MM.1S (cell line): ENCODE measurements around the gene DAAM1.

Experiments
- DNase-seq: peaks from one replicate; pipeline ENCODE4 v3.0.0-alpha.2; 2015
- H2AFZ ChIP-seq: fragments of 300-600 bp; sonication (generic); 2 replicates; pipeline ENCODE4 v1.6.0; 2016; ENCODE audit warnings: antibody characterized with exemption, low read length
- H3F3A ChIP-seq: fragments of 300-600 bp; sonication (generic); 2 replicates; pipeline ENCODE4 v1.6.1; 2016; ENCODE audit warnings: mild to moderate bottlenecking, antibody characterized with exemption, low read length, moderate library complexity, mixed read lengths; ENCODE audit not compliant: insufficient read depth
- H3K27ac ChIP-seq: fragments of 300-600 bp; sonication (generic); 2 replicates; pipeline ENCODE4 v1.5.1; 2016; ENCODE audit warnings: mild to moderate bottlenecking, low read length
- H3K27me3 ChIP-seq: fragments of 300-600 bp; sonication (generic); replicated peaks from 2 replicates; pipeline ENCODE4 v1.6.0; 2016; ENCODE audit warnings: low read length; ENCODE audit not compliant: insufficient read depth
- H3K36me3 ChIP-seq: fragments of 300-600 bp; sonication (generic); replicated peaks from 2 replicates; pipeline ENCODE4 v1.6.1; 2016; ENCODE audit warnings: mild to moderate bottlenecking, low read length, mixed read lengths; ENCODE audit not compliant: insufficient read depth
- H3K4me1 ChIP-seq: fragments of 300-600 bp; sonication (generic); 2 replicates; pipeline ENCODE4 v1.6.1; 2016; ENCODE audit warnings: low read length, mixed read lengths
- H3K4me2 ChIP-seq: fragments of 300-600 bp; sonication (generic); 2 replicates; pipeline ENCODE4 v1.6.0; 2016; ENCODE audit warnings: low read depth, low read length
- H3K4me3 ChIP-seq: fragments of 300-600 bp; sonication (generic); 2 replicates; pipeline ENCODE4 v1.5.1; 2016; ENCODE audit warnings: low read length, mixed read lengths
- H3K79me2 ChIP-seq: fragments of 300-600 bp; sonication (generic); 2 replicates; pipeline ENCODE4 v1.6.1; 2016; ENCODE audit warnings: mixed run types, low read length, mixed read lengths
- H3K9ac ChIP-seq: fragments of 300-600 bp; sonication (generic); 2 replicates; pipeline ENCODE4 v1.6.1; 2016; ENCODE audit warnings: low read length, mixed read lengths
- H3K9me2 ChIP-seq: fragments of 300-600 bp; sonication (generic); replicated peaks from 2 replicates; pipeline ENCODE4 v1.6.1; 2016; ENCODE audit warnings: mild to moderate bottlenecking, low read length, mixed read lengths; ENCODE audit not compliant: insufficient read depth
- H3K9me3 ChIP-seq: fragments of 300-600 bp; sonication (generic); replicated peaks from 2 replicates; pipeline ENCODE4 v1.6.1; 2016; ENCODE audit warnings: mild to moderate bottlenecking, low read length, mixed read lengths; ENCODE audit not compliant: insufficient read depth
- H4K20me1 ChIP-seq: fragments of 300-600 bp; sonication (generic); 2 replicates; pipeline ENCODE4 v1.6.1; 2016; ENCODE audit warnings: mild to moderate bottlenecking, low read length, moderate library complexity, mixed read lengths; ENCODE audit not compliant: insufficient read depth
- EZH2 ChIP-seq: fragments of 300-600 bp; sonication (generic); optimal IDR thresholded peaks from 2 replicates; pipeline ENCODE3; 2017; ENCODE audit warnings: low read depth, mild to moderate bottlenecking, antibody characterized with exemption, low read length, mixed read lengths
- EZH2phosphoT487 ChIP-seq: fragments of 300-600 bp; sonication (generic); IDR thresholded peaks from 2 replicates; pipeline ENCODE4 v1.6.1; 2018; ENCODE audit warnings: antibody characterized with exemption, low read length
- TF ChIP-seq, protein P1 (sequence below): fragments of 300-600 bp; sonication (generic); IDR thresholded peaks from 2 replicates; pipeline ENCODE4 v1.5.1; 2016; ENCODE audit warnings: antibody characterized with exemption, low read length, mixed read lengths

The DAAM1 gene

GRCh38 chr14:59282378-59282765, 93.9 kb downstream of the DAAM1 start:
- no peaks in the 10 kb centered on the region for H3K9me3 ChIP-seq
- H3K79me2 ChIP-seq, result no peaks in the 10 kb centered on the region
- H3F3A ChIP-seq, result no peaks in the 10 kb centered on the region
- no peaks in the 10 kb centered on the region for H4K20me1 ChIP-seq
- no peak overlapping the region for H3K9ac ChIP-seq
- H3K4me1 ChIP-seq, result no peaks in the 10 kb centered on the region
- H3K4me3 ChIP-seq, result no peak overlapping the region
- no peaks in the 10 kb centered on the region for H3K27me3 ChIP-seq
- no peak for DNase-seq
- no peaks in the 10 kb centered on the region for H3K36me3 ChIP-seq
- TF ChIP-seq EZH2phosphoT487, result no peak
- TF ChIP-seq, protein P1, sequence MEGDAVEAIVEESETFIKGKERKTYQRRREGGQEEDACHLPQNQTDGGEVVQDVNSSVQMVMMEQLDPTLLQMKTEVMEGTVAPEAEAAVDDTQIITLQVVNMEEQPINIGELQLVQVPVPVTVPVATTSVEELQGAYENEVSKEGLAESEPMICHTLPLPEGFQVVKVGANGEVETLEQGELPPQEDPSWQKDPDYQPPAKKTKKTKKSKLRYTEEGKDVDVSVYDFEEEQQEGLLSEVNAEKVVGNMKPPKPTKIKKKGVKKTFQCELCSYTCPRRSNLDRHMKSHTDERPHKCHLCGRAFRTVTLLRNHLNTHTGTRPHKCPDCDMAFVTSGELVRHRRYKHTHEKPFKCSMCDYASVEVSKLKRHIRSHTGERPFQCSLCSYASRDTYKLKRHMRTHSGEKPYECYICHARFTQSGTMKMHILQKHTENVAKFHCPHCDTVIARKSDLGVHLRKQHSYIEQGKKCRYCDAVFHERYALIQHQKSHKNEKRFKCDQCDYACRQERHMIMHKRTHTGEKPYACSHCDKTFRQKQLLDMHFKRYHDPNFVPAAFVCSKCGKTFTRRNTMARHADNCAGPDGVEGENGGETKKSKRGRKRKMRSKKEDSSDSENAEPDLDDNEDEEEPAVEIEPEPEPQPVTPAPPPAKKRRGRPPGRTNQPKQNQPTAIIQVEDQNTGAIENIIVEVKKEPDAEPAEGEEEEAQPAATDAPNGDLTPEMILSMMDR, result no peak
- no peak for TF ChIP-seq EZH2
- H3K9me2 ChIP-seq, result no peaks in the 10 kb centered on the region
- H3K4me2 ChIP-seq, result no peak overlapping the region
- H2AFZ ChIP-seq, result no peak overlapping the region
- no peak overlapping the region for H3K27ac ChIP-seq

DNA sequence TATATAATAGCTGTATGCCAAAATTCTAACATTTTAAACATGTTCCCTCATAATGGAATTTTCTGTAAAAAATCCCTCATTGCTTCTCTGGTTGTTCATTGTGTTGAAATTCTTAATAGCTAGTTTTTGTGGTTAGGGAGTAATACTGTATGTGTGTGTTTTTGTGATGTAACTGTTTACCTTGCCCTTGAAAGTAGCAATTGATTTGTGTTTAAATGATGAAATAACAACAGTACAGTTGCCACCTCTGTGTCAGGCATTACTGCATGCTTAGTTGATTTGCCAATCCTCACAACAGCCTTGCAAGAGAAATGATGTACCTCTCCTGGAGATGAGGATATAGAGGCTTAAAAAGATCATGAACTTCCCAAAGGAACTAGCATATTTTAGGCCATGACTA, 94.9 kb downstream of the DAAM1 start:
- no peak overlapping the region for H3K27ac ChIP-seq
- H3K9ac ChIP-seq, result no peak overlapping the region
- H3K4me2 ChIP-seq, result no peak overlapping the region

DNA sequence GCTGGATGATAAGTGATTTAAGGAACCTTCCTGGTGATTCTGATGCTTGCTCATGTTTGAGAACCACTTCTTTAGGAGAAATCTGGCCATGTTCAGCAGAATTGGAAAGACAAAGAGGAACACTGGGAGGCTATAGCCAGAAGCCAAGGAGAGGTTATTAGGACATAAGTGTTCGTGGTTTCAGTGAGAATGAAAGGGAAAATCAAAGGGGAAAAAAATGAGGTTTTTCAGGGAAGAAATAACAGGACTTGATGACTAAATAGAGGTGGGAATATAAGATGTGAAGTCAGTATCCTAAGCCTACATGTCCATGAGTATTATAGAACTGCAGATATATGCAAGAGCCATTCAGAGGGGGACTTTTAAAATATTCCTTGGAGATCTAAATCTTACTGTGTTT, 95.6 kb downstream of the DAAM1 start:
- Histone ChIP-seq H3K36me3 (no peaks in the 10 kb centered on the region), H3K9ac (no peak overlapping the region)

More for the DNA sequence above, 94.9 kb downstream of the DAAM1 start:
- no peak overlapping the region for H2AFZ ChIP-seq
- no peaks in the 10 kb centered on the region for H4K20me1 ChIP-seq
- H3F3A ChIP-seq, result no peaks in the 10 kb centered on the region
- H3K79me2 ChIP-seq, result no peaks in the 10 kb centered on the region
- no peaks in the 10 kb centered on the region for H3K27me3 ChIP-seq
- no peak for DNase-seq
- H3K9me3 ChIP-seq, result no peaks in the 10 kb centered on the region
- no peak overlapping the region for H3K4me3 ChIP-seq
- H3K4me1 ChIP-seq, result no peaks in the 10 kb centered on the region
- TF ChIP-seq EZH2phosphoT487, result no peak
- TF ChIP-seq, protein P1, result no peak
- TF ChIP-seq EZH2, result no peak
- no peaks in the 10 kb centered on the region for H3K36me3 ChIP-seq
- H3K9me2 ChIP-seq, result no peaks in the 10 kb centered on the region

More for the DNA sequence above, 95.6 kb downstream of the DAAM1 start:
- Histone ChIP-seq H3K27ac (no peak overlapping the region), H2AFZ (no peak overlapping the region), H3K27me3 (no peaks in the 10 kb centered on the region), H3K4me3 (no peak overlapping the region), H3K4me1 (no peaks in the 10 kb centered on the region), H4K20me1 (no peaks in the 10 kb centered on the region), H3K9me2 (no peaks in the 10 kb centered on the region), H3K79me2 (no peaks in the 10 kb centered on the region), H3K9me3 (no peaks in the 10 kb centered on the region), H3K4me2 (no peak overlapping the region), H3F3A (no peaks in the 10 kb centered on the region)
- TF ChIP-seq EZH2phosphoT487, result no peak
- TF ChIP-seq EZH2, result no peak
- TF ChIP-seq, protein P1, result no peak
- no peak for DNase-seq
